CD4-positive, alpha-beta T cell (primary cell): ENCODE results near the gene STXBP3. TPM values are rescaled to one million over a fixed set of nuclear protein-coding genes. Genes with fewer than 3 reads are reported as not detected.

ENCODE experiments used
- ATAC-seq: fragments of 200-7000 bp; cut with Tn5 transposase; one replicate; pipeline ENCODE4 v1.10.0; 2022; ENCODE audit warnings: mild to moderate bottlenecking; ENCODE audit not compliant: poor library complexity
- CTCF ChIA-PET: fragments of 350-600 bp; sonication (Branson Sonifier 250); formaldehyde crosslinking; loops from one replicate; lab custom pipeline; 2021; ENCODE audit warnings: antibody characterized with exemption, inconsistent platforms; lab: Charles Lee
- POLR2A ChIA-PET: fragments of 350-600 bp; sonication (Branson Sonifier 250); formaldehyde crosslinking; loops from one replicate; lab custom pipeline; 2021; ENCODE audit warnings: antibody characterized with exemption, inconsistent platforms; lab: Charles Lee
- DNase-seq, 14 experiments: peaks; one replicate each; pipeline ENCODE4 v3.0.0-alpha.2; 2013 to 2020; ENCODE audit warnings: mixed read lengths in 2 of 14
- H3K27ac ChIP-seq, 2 donors: one replicate each; pipeline versions ENCODE4 v1.5.1 to v1.7.0; 2013; ENCODE audit warnings: low read length in 2 of 2, low read depth in 1 of 2, mild to moderate bottlenecking in 1 of 2
- H3K27me3 ChIP-seq, 2 experiments: 1 replicate in 1 of 2; 2 replicates in 1 of 2; pipeline versions ENCODE4 v1.6.1 to v1.7.0; 2013; ENCODE audit warnings: low read length in 2 of 2, control low read depth in 1 of 2, mild to moderate bottlenecking in 1 of 2, moderate library complexity in 1 of 2; ENCODE audit not compliant: insufficient read depth in 2 of 2, control insufficient read depth in 1 of 2
- H3K36me3 ChIP-seq: one replicate; pipeline ENCODE4 v1.6.1; 2013; ENCODE audit warnings: low read length, control low read depth; ENCODE audit not compliant: insufficient read depth
- H3K4me1 ChIP-seq: one replicate; pipeline ENCODE4 v1.6.1; 2013; ENCODE audit warnings: low read length, control low read depth; ENCODE audit not compliant: insufficient read depth
- H3K4me3 ChIP-seq: one replicate; pipeline ENCODE4 v1.5.1; 2013; ENCODE audit warnings: mild to moderate bottlenecking, low read length, moderate library complexity
- H3K9me3 ChIP-seq, 2 experiments: 1 replicate in 1 of 2; 2 replicates in 1 of 2; pipeline versions ENCODE4 v1.6.1 to v1.7.0; 2013; ENCODE audit warnings: low read length in 2 of 2, mild to moderate bottlenecking in 2 of 2, control low read depth in 1 of 2, moderate library complexity in 1 of 2; ENCODE audit not compliant: control insufficient read depth in 1 of 2, insufficient read depth in 1 of 2
- H3K27ac Mint-ChIP-seq: one replicate; pipeline ENCODE4 v1.8.0; 2020; ENCODE audit warnings: mixed read lengths
- H3K27me3 Mint-ChIP-seq: one replicate; pipeline ENCODE4 v1.8.0; 2021; ENCODE audit warnings: mixed read lengths
- H3K36me3 Mint-ChIP-seq: one replicate; pipeline ENCODE4 v1.8.0; 2021; ENCODE audit warnings: low read depth, mixed read lengths
- H3K4me1 Mint-ChIP-seq: one replicate; pipeline ENCODE4 v1.8.0; 2021; ENCODE audit warnings: low read depth, mixed read lengths
- H3K4me3 Mint-ChIP-seq: one replicate; pipeline ENCODE4 v1.8.0; 2020; ENCODE audit warnings: mild to moderate bottlenecking, mixed read lengths
- H3K9me3 Mint-ChIP-seq: one replicate; pipeline ENCODE4 v1.8.0; 2020; ENCODE audit warnings: mixed read lengths
- CTCF ChIP-seq: fragments of 200-600 bp; IDR thresholded peaks from one replicate; pipeline ENCODE4 v1.8.0; 2022; ENCODE audit warnings: antibody characterized with exemption, mild to moderate bottlenecking
- intact Hi-C, 2 experiments: fragments of 100-400 bp; cut with DNase I in 1 of 2; cut with micrococcal nuclease in 1 of 2; formaldehyde crosslinking; loops; one replicate each; pipeline versions ENCODE4 v1.15.1 to v1.9.0; 2023 to 2025; cut with DNase I, micrococcal nuclease
- total RNA-seq, 174 experiments: library from RNA in 2 of 174; stranded (reverse) in 2 of 174; gene quantifications; one replicate each; pipeline ENCODE4 v1.2.3 and lab custom pipeline; 2021 to 2026

Gene STXBP3
- total RNA-seq, 2 experiments from 2014 or later, result 41.6 to 50.5 TPM

GRCh38 chr1:108847494-108847893, 101.0 kb downstream of the STXBP3 start:
- no peak overlapping the region for H3K27ac Mint-ChIP-seq
- H3K27me3 ChIP-seq, result no peaks in the 10 kb centered on the region
- no peak for ATAC-seq
- no peaks in the 10 kb centered on the region for H3K36me3 ChIP-seq
- no peaks in the 10 kb centered on the region for H3K9me3 Mint-ChIP-seq
- peaks cover 3% of the 10 kb centered on the region for H3K27me3 Mint-ChIP-seq
- POLR2A ChIA-PET, result no interaction called here
- H3K9me3 ChIP-seq, result no peaks in the 10 kb centered on the region
- no peak overlapping the region for H3K4me3 ChIP-seq
- no peak overlapping the region for H3K4me3 Mint-ChIP-seq
- no peak for TF ChIP-seq CTCF
- DNase-seq, result no peak
- no peak overlapping the region for H3K27ac ChIP-seq
- intact Hi-C loops, result no loop called here
- peaks cover 3% of the 10 kb centered on the region for H3K4me1 Mint-ChIP-seq
- H3K36me3 Mint-ChIP-seq, result no peaks in the 10 kb centered on the region
- no peaks in the 10 kb centered on the region for H3K4me1 ChIP-seq
- CTCF ChIA-PET, result no interaction called here

GRCh38 chr1:108848806-108849205, 102.3 kb downstream of the STXBP3 start:
- H3K27me3 ChIP-seq, result no peaks in the 10 kb centered on the region
- Mint-ChIP-seq H3K36me3 (no peaks in the 10 kb centered on the region), H3K9me3 (no peaks in the 10 kb centered on the region), H3K4me3 (no peak overlapping the region), H3K27ac (no peak overlapping the region), H3K27me3 (peaks cover 6% of the 10 kb centered on the region), H3K4me1 (peaks cover 6% of the 10 kb centered on the region)
- no peak overlapping the region for H3K4me3 ChIP-seq
- no peak for DNase-seq
- CTCF ChIA-PET, result no interaction called here
- H3K4me1 ChIP-seq, result no peaks in the 10 kb centered on the region
- POLR2A ChIA-PET, result no interaction called here
- intact Hi-C loops, result no loop called here
- TF ChIP-seq CTCF, result no peak
- no peaks in the 10 kb centered on the region for H3K9me3 ChIP-seq
- H3K27ac ChIP-seq, result no peak overlapping the region
- H3K36me3 ChIP-seq, result no peaks in the 10 kb centered on the region
- no peak for ATAC-seq

GRCh38 chr1:108850929-108851328, 104.5 kb downstream of the STXBP3 start:
- DNase-seq (no peak), ATAC-seq (no peak)
- Histone ChIP-seq H3K27ac (no peak overlapping the region), H3K27me3 (peaks cover 0 to 4% of the 10 kb centered on the region in 2 experiments), H3K4me3 (no peak overlapping the region), H3K4me1 (no peaks in the 10 kb centered on the region), H3K9me3 (no peaks in the 10 kb centered on the region), H3K36me3 (no peaks in the 10 kb centered on the region)
- no peak for TF ChIP-seq CTCF
- Mint-ChIP-seq H3K27ac (no peak overlapping the region), H3K4me3 (no peak overlapping the region), H3K9me3 (no peaks in the 10 kb centered on the region), H3K36me3 (no peaks in the 10 kb centered on the region), H3K4me1 (peaks cover 6% of the 10 kb centered on the region), H3K27me3 (peaks cover 16% of the 10 kb centered on the region)
- intact Hi-C loops, result no loop called here
- ChIA-PET CTCF (interaction anchor here (1.8 kb wide), 1 partner anchor 23 kb away, joined by 4 read pairs; no protein-coding TSS in a partner anchor), POLR2A (no interaction called here)
